HepG2 (cell line): Measurements from ENCODE around the gene RAD52. TPM values are rescaled to one million over a fixed set of nuclear protein-coding genes. Genes with fewer than 3 reads are reported as not detected.

ENCODE experiments used
- ATAC-seq: fragments of 200-7000 bp; cut with Tn5 transposase; 3 replicates; pipeline ENCODE4 v1.9.1; 2020; ENCODE audit warnings: mild to moderate bottlenecking, moderate library complexity
- BruUV-seq: library from RNA; stranded (reverse); fragments of 400-500 nt; replicated peaks from 2 replicates; lab custom pipeline; 2021; lab: Mats Ljungman, UMichigan
- CTCF ChIA-PET: fragments of 300-600 bp; formaldehyde crosslinking; extraction: SDS; loops from one replicate; lab custom pipeline; 2021; ENCODE audit warnings: low total read pairs, inconsistent platforms, low intra/inter-chr PET ratio; lab: Yijun Ruan, JAX
- POLR2A ChIA-PET: fragments of 350-600 bp; sonication (Branson Sonifier 250); formaldehyde crosslinking; loops from one replicate; lab custom pipeline; 2020; ENCODE audit warnings: antibody characterized with exemption, inconsistent platforms; lab: Yijun Ruan, JAX
- DNase-seq: peaks from one replicate; pipeline ENCODE4 v3.0.0-alpha.2; 2015; ENCODE audit warnings: low spot score
- FAIRE-seq: peaks from 3 replicates; lab custom pipeline; 2011; peaks lifted over from hg19 to GRCh38; lab: Jason Lieb, UNC
- H2AFZ ChIP-seq: one replicate; pipeline ENCODE4 v1.6.1; 2011; ENCODE audit warnings: low read length, inconsistent platforms
- H3K27ac ChIP-seq: fragments of 300-600 bp; 3 replicates; pipeline ENCODE4 v1.8.0; 2011; ENCODE audit warnings: mixed run types, mild to moderate bottlenecking, mixed read lengths, low read length, inconsistent platforms; ENCODE audit not compliant: insufficient read depth; ENCODE audit errors: extremely low read length
- H3K27me3 ChIP-seq, 2 experiments: fragments of 200-600 bp in 1 of 2; 2 replicates in 1 of 2; 3 replicates in 1 of 2; pipeline versions ENCODE4 v1.6.0 to v1.8.0; 2011; ENCODE audit warnings: low read length in 2 of 2, mild to moderate bottlenecking in 2 of 2, moderate library complexity in 2 of 2, inconsistent platforms in 1 of 2; ENCODE audit not compliant: insufficient read depth in 2 of 2, control insufficient read depth in 1 of 2
- H3K36me3 ChIP-seq, 2 experiments: fragments of 200-600 bp in 1 of 2; replicated peaks in 1 of 2; 2 replicates in 1 of 2; 3 replicates in 1 of 2; pipeline versions ENCODE4 v1.5.1 to v1.8.0; 2011; ENCODE audit warnings: low read length in 2 of 2, inconsistent platforms in 1 of 2; ENCODE audit not compliant: insufficient read depth in 2 of 2, control insufficient read depth in 1 of 2
- H3K4me1 ChIP-seq: 2 replicates; pipeline ENCODE4 v1.5.1; 2012; ENCODE audit warnings: low read length, inconsistent platforms; ENCODE audit not compliant: insufficient read depth
- H3K4me2 ChIP-seq: 2 replicates; pipeline ENCODE4 v1.6.0; 2011; ENCODE audit warnings: low read depth, low read length, inconsistent platforms
- H3K4me3 ChIP-seq, 3 experiments: fragments of 200-600 bp in 1 of 3; sonication (generic), shearing (Covaris generic) in 1 of 3; replicated peaks in 1 of 3; 2 replicates each; pipeline ENCODE4 v1.5.1; 2011 to 2016; ENCODE audit warnings: low read length in 3 of 3, inconsistent platforms in 2 of 3, low read depth in 2 of 3, mild to moderate bottlenecking in 2 of 3, control low read depth in 1 of 3, mixed read lengths in 1 of 3; ENCODE audit not compliant: insufficient read depth in 1 of 3
- H3K79me2 ChIP-seq: one replicate; pipeline ENCODE4 v1.6.1; 2011; ENCODE audit warnings: low read length, inconsistent platforms; ENCODE audit not compliant: insufficient read depth
- H3K9ac ChIP-seq: 2 replicates; pipeline ENCODE4 v1.6.0; 2011; ENCODE audit warnings: mild to moderate bottlenecking, low read depth, low read length, inconsistent platforms; ENCODE audit not compliant: insufficient read depth
- H3K9me3 ChIP-seq: 2 replicates; pipeline ENCODE4 v1.5.1; 2012; ENCODE audit warnings: mild to moderate bottlenecking, low read length
- H4K20me1 ChIP-seq: 2 replicates; pipeline ENCODE4 v1.6.0; 2011; ENCODE audit warnings: inconsistent platforms, mild to moderate bottlenecking, low read length, moderate library complexity; ENCODE audit not compliant: insufficient read depth
- EZH2 ChIP-seq: conservative IDR thresholded peaks from 2 replicates; pipeline ENCODE4 v1.6.1; 2012; ENCODE audit warnings: mild to moderate bottlenecking, low read depth, low read length, moderate library complexity
- HDAC2 ChIP-seq: sonication (generic); formaldehyde crosslinking; IDR thresholded peaks from 2 replicates; pipeline ENCODE4 v1.4.0; 2020; ENCODE audit warnings: missing genetic modification reagents
- YY1 ChIP-seq: IDR thresholded peaks from 2 replicates; pipeline ENCODE4 v1.6.1; 2011; ENCODE audit warnings: low read length, low read depth, moderate library complexity, mild to moderate bottlenecking; ENCODE audit not compliant: insufficient read depth, insufficient replicate concordance
- ZBTB38 ChIP-seq: sonication (generic); formaldehyde crosslinking; IDR thresholded peaks from 2 replicates; pipeline ENCODE4 v1.5.1; 2020; ENCODE audit warnings: mild to moderate bottlenecking, missing genetic modification reagents
- ZNF572 ChIP-seq: sonication (generic); formaldehyde crosslinking; IDR thresholded peaks from 2 replicates; pipeline ENCODE4 v1.5.1; 2020; ENCODE audit warnings: mild to moderate bottlenecking, missing genetic modification reagents
- ZZZ3 ChIP-seq: sonication (generic); formaldehyde crosslinking; IDR thresholded peaks from 2 replicates; pipeline ENCODE4 v1.4.0; 2020; ENCODE audit warnings: missing genetic modification reagents, mild to moderate bottlenecking, borderline replicate concordance
- WGBS: methylation state at CpG from one replicate; pipeline ENCODE4 v1.1.6; 2017; ENCODE audit warnings: low lambda C conversion rate; 5-methylcytosine and 5-hydroxymethylcytosine counted together
- in situ Hi-C: cut with HindIII; loops from 2 replicates; pipeline ENCODE4 v1.10.0; 2017; ENCODE audit warnings: low pct_unique_long_range_greater_than_20kb; ENCODE audit not compliant: extremely low pct_ligation_motif_present
- intact Hi-C: fragments of 100-400 bp; cut with micrococcal nuclease; formaldehyde crosslinking; loops from one replicate; pipeline ENCODE4 v1.10.0; 2022; ENCODE audit not compliant: unreplicated experiment
- polyA plus RNA-seq, 8 experiments: library from polyadenylated mRNA; depleted of rRNA in 3 of 8; stranded (reverse) in 7 of 8; unstranded in 1 of 8; fragments of >200 nt; fragmentation: Illumina TruSeq in 4 of 8; extraction: Trizol in 4 of 8; gene quantifications; 2 replicates each; pipeline versions ENCODE4 v1.2.1 to v1.2.3, GENCODE V29; 2011 to 2016; ENCODE audit warnings: low read depth in 4 of 8, missing spikeins in 1 of 8, mixed read lengths in 1 of 8; ENCODE audit not compliant: insufficient read depth in 1 of 8
- total RNA-seq, 5 experiments: library from RNA; depleted of rRNA; stranded (reverse); fragments of >200 nt; fragmentation: Illumina TruSeq; extraction: Trizol; gene quantifications; 2 replicates each; pipeline ENCODE4 v1.2.3, GENCODE V29; 2016; ENCODE audit warnings: low read depth in 1 of 5
- TF ChIP-seq, protein P1 (sequence below), 2 experiments: sonication (generic) in 1 of 2; formaldehyde crosslinking in 1 of 2; IDR thresholded peaks; 2 replicates each; pipeline versions ENCODE4 v1.4.0 to v1.6.1; 2018 to 2020; ENCODE audit warnings: missing genetic modification reagents in 2 of 2, borderline replicate concordance in 1 of 2, low read depth in 1 of 2, mild to moderate bottlenecking in 1 of 2, missing biosample characterization in 1 of 2
- TF ChIP-seq, protein P2 (sequence below): sonication (generic); formaldehyde crosslinking; IDR thresholded peaks from 2 replicates; pipeline ENCODE4 v1.4.0; 2020; ENCODE audit warnings: missing genetic modification reagents, borderline replicate concordance
- TF ChIP-seq, protein P3 (sequence below): sonication (generic); formaldehyde crosslinking; conservative IDR thresholded peaks from 2 replicates; pipeline ENCODE4 v1.8.1; 2023; ENCODE audit warnings: missing genetic modification reagents
- TF ChIP-seq, protein P4 (sequence below): IDR thresholded peaks from 2 replicates; pipeline ENCODE4 v1.6.1; 2012; ENCODE audit warnings: low read length, improper control_type of control experiment

RAD52 gene
- total and polyA plus RNA-seq, 2 of the 13 experiments (the other 11 are each of a cell fraction or from before 2014, with no cell fraction given): 14.3 to 19.9 TPM

DNA sequence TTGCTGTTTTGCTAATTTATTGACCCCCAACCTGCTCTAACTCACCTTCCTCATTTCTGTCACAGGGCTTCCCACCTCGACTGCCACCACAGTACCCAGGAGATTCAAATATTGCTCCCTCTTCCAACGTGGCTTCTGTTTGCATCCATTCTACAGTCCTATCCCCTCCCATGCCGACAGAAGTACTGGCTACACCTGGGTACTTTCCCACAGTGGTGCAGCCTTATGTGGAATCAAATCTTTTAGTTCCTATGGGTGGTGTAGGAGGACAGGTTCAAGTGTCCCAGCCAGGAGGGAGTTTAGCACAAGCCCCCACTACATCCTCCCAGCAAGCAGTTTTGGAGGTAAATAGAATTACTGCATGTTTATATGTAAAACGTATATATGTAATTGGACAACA lies 68.8 kb downstream of the RAD52 start (continued):
- TF ChIP-seq, protein P1, sequence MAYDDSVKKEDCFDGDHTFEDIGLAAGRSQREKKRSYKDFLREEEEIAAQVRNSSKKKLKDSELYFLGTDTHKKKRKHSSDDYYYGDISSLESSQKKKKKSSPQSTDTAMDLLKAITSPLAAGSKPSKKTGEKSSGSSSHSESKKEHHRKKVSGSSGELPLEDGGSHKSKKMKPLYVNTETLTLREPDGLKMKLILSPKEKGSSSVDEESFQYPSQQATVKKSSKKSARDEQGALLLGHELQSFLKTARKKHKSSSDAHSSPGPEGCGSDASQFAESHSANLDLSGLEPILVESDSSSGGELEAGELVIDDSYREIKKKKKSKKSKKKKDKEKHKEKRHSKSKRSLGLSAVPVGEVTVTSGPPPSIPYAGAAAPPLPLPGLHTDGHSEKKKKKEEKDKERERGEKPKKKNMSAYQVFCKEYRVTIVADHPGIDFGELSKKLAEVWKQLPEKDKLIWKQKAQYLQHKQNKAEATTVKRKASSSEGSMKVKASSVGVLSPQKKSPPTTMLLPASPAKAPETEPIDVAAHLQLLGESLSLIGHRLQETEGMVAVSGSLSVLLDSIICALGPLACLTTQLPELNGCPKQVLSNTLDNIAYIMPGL (CRISPR knock-in tag; IDR thresholded peaks at IDR 0.05; ENCODE audit: borderline replicate concordance in 1 of 2, low read depth in 1 of 2): no peak
- no peak for TF ChIP-seq ZNF572 (CRISPR knock-in tag)
- TF ChIP-seq, protein P2, sequence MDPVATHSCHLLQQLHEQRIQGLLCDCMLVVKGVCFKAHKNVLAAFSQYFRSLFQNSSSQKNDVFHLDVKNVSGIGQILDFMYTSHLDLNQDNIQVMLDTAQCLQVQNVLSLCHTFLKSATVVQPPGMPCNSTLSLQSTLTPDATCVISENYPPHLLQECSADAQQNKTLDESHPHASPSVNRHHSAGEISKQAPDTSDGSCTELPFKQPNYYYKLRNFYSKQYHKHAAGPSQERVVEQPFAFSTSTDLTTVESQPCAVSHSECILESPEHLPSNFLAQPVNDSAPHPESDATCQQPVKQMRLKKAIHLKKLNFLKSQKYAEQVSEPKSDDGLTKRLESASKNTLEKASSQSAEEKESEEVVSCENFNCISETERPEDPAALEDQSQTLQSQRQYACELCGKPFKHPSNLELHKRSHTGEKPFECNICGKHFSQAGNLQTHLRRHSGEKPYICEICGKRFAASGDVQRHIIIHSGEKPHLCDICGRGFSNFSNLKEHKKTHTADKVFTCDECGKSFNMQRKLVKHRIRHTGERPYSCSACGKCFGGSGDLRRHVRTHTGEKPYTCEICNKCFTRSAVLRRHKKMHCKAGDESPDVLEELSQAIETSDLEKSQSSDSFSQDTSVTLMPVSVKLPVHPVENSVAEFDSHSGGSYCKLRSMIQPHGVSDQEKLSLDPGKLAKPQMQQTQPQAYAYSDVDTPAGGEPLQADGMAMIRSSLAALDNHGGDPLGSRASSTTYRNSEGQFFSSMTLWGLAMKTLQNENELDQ (CRISPR knock-in tag): no peak
- TF ChIP-seq, protein P3, sequence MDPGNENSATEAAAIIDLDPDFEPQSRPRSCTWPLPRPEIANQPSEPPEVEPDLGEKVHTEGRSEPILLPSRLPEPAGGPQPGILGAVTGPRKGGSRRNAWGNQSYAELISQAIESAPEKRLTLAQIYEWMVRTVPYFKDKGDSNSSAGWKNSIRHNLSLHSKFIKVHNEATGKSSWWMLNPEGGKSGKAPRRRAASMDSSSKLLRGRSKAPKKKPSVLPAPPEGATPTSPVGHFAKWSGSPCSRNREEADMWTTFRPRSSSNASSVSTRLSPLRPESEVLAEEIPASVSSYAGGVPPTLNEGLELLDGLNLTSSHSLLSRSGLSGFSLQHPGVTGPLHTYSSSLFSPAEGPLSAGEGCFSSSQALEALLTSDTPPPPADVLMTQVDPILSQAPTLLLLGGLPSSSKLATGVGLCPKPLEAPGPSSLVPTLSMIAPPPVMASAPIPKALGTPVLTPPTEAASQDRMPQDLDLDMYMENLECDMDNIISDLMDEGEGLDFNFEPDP: no peak

DNA sequence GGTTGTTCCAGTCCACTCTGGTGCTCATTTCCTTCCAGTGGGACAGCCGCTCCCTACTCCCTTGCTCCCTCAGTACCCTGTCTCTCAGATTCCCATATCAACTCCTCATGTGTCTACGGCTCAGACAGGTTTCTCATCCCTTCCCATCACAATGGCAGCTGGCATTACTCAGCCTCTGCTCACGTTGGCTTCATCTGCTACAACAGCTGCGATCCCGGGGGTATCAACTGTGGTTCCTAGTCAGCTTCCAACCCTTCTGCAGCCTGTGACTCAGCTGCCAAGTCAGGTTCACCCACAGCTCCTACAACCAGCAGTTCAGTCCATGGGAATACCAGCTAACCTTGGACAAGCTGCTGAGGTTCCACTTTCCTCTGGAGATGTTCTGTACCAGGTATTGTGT lies 69.9 kb downstream of the RAD52 start:
- Histone ChIP-seq H3K4me1 (no peaks in the 10 kb centered on the region), H3K4me2 (no peak overlapping the region), H3K9ac (no peak overlapping the region), H3K27ac (no peak overlapping the region), H2AFZ (no peak overlapping the region), H3K9me3 (no peaks in the 10 kb centered on the region), H3K36me3 (peaks cover 23 to 69% of the 10 kb centered on the region in 2 experiments), H3K27me3 (no peaks in the 10 kb centered on the region), H4K20me1 (no peaks in the 10 kb centered on the region), H3K79me2 (no peaks in the 10 kb centered on the region), H3K4me3 (no peak overlapping the region)
- no peak for ATAC-seq
- BruUV-seq: no TSS peak
- intact Hi-C loops (no loop called here), in situ Hi-C loops (loop anchor here (10.0 kb wide), 1 partner anchor 315 kb away; no protein-coding TSS in a partner anchor)
- FAIRE-seq: no peak
- ChIA-PET CTCF (no interaction called here), POLR2A (no interaction called here)
- no peak for DNase-seq
- 99% methylated on average over 5 of the region's 5 CpGs for WGBS
- no peak for TF ChIP-seq YY1
- TF ChIP-seq, protein P4, sequence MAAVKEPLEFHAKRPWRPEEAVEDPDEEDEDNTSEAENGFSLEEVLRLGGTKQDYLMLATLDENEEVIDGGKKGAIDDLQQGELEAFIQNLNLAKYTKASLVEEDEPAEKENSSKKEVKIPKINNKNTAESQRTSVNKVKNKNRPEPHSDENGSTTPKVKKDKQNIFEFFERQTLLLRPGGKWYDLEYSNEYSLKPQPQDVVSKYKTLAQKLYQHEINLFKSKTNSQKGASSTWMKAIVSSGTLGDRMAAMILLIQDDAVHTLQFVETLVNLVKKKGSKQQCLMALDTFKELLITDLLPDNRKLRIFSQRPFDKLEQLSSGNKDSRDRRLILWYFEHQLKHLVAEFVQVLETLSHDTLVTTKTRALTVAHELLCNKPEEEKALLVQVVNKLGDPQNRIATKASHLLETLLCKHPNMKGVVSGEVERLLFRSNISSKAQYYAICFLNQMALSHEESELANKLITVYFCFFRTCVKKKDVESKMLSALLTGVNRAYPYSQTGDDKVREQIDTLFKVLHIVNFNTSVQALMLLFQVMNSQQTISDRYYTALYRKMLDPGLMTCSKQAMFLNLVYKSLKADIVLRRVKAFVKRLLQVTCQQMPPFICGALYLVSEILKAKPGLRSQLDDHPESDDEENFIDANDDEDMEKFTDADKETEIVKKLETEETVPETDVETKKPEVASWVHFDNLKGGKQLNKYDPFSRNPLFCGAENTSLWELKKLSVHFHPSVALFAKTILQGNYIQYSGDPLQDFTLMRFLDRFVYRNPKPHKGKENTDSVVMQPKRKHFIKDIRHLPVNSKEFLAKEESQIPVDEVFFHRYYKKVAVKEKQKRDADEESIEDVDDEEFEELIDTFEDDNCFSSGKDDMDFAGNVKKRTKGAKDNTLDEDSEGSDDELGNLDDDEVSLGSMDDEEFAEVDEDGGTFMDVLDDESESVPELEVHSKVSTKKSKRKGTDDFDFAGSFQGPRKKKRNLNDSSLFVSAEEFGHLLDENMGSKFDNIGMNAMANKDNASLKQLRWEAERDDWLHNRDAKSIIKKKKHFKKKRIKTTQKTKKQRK: no peak
- TF ChIP-seq ZZZ3 (CRISPR knock-in tag): no peak
- TF ChIP-seq HDAC2: no peak
- no peak for TF ChIP-seq EZH2
- no peak for TF ChIP-seq ZBTB38 (CRISPR knock-in tag)
